ENCODE measurements around the gene RIOK1.

- TF ChIP-seq ZNF565 (CRISPR knock-in tag; conservative IDR thresholded peaks at IDR 0.05; ENCODE audit: low read depth): no peak
- TF ChIP-seq BACH2 (CRISPR knock-in tag; IDR thresholded peaks at IDR 0.05; ENCODE audit: borderline replicate concordance): no peak
- no peak for TF ChIP-seq ZFP3 (CRISPR knock-in tag; IDR thresholded peaks at IDR 0.05)
- no peak for TF ChIP-seq TCF4 (CRISPR knock-in tag; IDR thresholded peaks at IDR 0.05; ENCODE audit: borderline replicate concordance)
- TF ChIP-seq SNAI2 (CRISPR knock-in tag; IDR thresholded peaks at IDR 0.05): no peak
- TF ChIP-seq ISL1 (CRISPR knock-in tag; IDR thresholded peaks at IDR 0.05): no peak
- no peak for TF ChIP-seq RARB (CRISPR knock-in tag; IDR thresholded peaks at IDR 0.05)
- no peak for TF ChIP-seq PATZ1 (CRISPR knock-in tag; IDR thresholded peaks at IDR 0.05; ENCODE audit: borderline replicate concordance)
Measured at GRCh38 chr6:7463785-7464184, 74.2 kb downstream of the RIOK1 start.
